Immature natural killer cell (primary cell): Measurements from ENCODE around the gene SLC25A26. TPM values are rescaled to one million over a fixed set of nuclear protein-coding genes. Genes with fewer than 3 reads are reported as not detected.
"Not testable (repeated sequence)": the region's sequence is repeated elsewhere in the genome, so short reads cannot be mapped to it uniquely, and the experiment has no call there.

ENCODE experiments used
- DNase-seq, 3 donors: peaks; one replicate each; pipeline ENCODE4 v3.0.0; 2022; ENCODE audit warnings: mixed read lengths in 1 of 3
- H3K27ac Mint-ChIP-seq, 6 donors: one replicate each; pipeline ENCODE4 v1.8.0; 2020; ENCODE audit warnings: mixed read lengths in 6 of 6, mild to moderate bottlenecking in 5 of 6, inconsistent platforms in 4 of 6, moderate library complexity in 3 of 6
- H3K27me3 Mint-ChIP-seq, 3 donors: one replicate each; pipeline ENCODE4 v1.8.0; 2020 to 2021; ENCODE audit warnings: low read depth in 3 of 3, mild to moderate bottlenecking in 3 of 3, mixed read lengths in 3 of 3, moderate library complexity in 3 of 3, inconsistent platforms in 1 of 3
- H3K36me3 Mint-ChIP-seq, 3 donors: one replicate each; pipeline ENCODE4 v1.8.0; 2020; ENCODE audit warnings: mixed read lengths in 3 of 3, inconsistent platforms in 2 of 3, mild to moderate bottlenecking in 2 of 3
- H3K4me1 Mint-ChIP-seq, 2 donors: one replicate each; pipeline ENCODE4 v1.8.0; 2020; ENCODE audit warnings: inconsistent platforms in 2 of 2, mild to moderate bottlenecking in 2 of 2, mixed read lengths in 2 of 2, moderate library complexity in 1 of 2
- H3K4me3 Mint-ChIP-seq, 5 donors: one replicate each; pipeline ENCODE4 v1.8.0; 2020; ENCODE audit warnings: mild to moderate bottlenecking in 5 of 5, mixed read lengths in 5 of 5, inconsistent platforms in 3 of 5, moderate library complexity in 3 of 5
- H3K9me3 Mint-ChIP-seq, 6 donors: one replicate each; pipeline ENCODE4 v1.8.0; 2020; ENCODE audit warnings: mild to moderate bottlenecking in 6 of 6, mixed read lengths in 6 of 6, inconsistent platforms in 4 of 6, moderate library complexity in 3 of 6
- polyA plus RNA-seq, 3 donors: library from polyadenylated mRNA; unstranded; fragments of 300-500 nt; fragmentation: Illumina TruSeq; gene quantifications; one replicate each; pipeline ENCODE4 v1.2.3, GENCODE V29; 2021

SLC25A26 gene
- polyA plus RNA-seq, 3 donors from 2014 or later: 27.1 to 52.3 (median 43.3) TPM

DNA sequence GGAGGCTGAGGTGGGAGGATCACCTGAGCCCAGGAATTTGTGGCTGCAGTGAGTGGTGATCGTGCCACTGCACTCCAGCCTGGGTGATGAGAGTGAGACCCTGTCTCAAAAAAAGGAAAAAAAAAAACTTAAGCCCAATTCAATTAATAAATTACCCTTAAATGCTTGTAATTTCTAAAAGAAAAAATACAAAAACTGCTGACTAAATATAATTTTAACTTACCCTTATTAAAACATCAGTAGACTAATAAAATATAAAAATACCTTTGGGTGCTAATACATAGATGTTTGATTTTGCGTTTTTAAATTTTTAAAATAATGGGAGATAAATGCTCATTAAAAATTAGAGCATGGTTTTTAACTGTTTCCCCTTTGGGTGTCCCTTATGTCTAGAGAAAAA is 17.5 kb upstream of the SLC25A26 start:
- H3K9me3 Mint-ChIP-seq: no peaks in the 10 kb centered on the region
- H3K4me1 Mint-ChIP-seq: peaks cover 6 to 8% of the 10 kb centered on the region in 2 donors
- H3K27me3 Mint-ChIP-seq: peaks cover 0 to 16% (median 9%) of the 10 kb centered on the region in 3 donors
- no peak overlapping the region for H3K27ac Mint-ChIP-seq
- H3K4me3 Mint-ChIP-seq: no peak overlapping the region
- no peak for DNase-seq
- no peaks in the 10 kb centered on the region for H3K36me3 Mint-ChIP-seq

GRCh38 chr3:66206806-66207205 is 14.0 kb upstream of the SLC25A26 start:
- Mint-ChIP-seq H3K36me3 (no peaks in the 10 kb centered on the region), H3K4me3 (no peak overlapping the region), H3K27me3 (peaks cover 0 to 6% (median 5%) of the 10 kb centered on the region in 3 donors), H3K4me1 (no peaks in the 10 kb centered on the region), H3K27ac (no peak overlapping the region), H3K9me3 (no peaks in the 10 kb centered on the region)
- DNase-seq: no peak

- no peak for DNase-seq
- Mint-ChIP-seq H3K27me3 (peaks cover 0 to 6% (median 5%) of the 10 kb centered on the region in 3 donors), H3K4me3 (no peak overlapping the region), H3K4me1 (no peaks in the 10 kb centered on the region), H3K36me3 (no peaks in the 10 kb centered on the region), H3K9me3 (no peaks in the 10 kb centered on the region), H3K27ac (no peak overlapping the region)
Observed at GRCh38 chr3:66208189-66208588, 12.6 kb upstream of the SLC25A26 start.

DNA sequence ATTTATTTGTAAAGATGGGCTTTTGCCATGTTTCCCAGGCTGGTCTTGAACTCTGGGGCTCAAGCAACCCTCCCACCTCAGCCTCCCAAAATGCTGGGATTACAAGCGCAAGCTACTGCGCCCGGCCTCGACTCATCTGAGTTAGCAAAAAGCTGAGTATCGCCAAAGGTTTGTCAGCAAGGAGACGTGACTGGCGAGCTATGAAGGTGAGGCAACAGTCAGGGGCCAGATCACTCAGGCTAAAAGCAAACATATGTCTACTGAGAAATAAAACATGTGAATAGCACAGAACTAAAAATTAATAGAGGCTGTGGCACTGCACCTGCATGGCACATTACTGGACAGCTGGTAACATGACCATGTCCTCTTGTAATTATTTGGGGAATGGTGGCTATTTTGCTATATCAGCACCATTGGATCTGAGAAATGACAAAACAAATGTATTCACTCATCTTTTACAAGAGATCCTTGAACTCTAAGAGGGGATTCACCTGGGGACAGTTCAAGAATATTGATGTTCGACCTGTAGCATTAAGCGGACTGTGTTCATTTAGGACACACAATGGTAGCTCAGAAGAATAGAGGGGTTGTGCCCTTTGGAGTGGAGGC is 10.0 kb upstream of the SLC25A26 start:
- Mint-ChIP-seq H3K4me1 (no peaks in the 10 kb centered on the region), H3K27ac (no peak overlapping the region), H3K27me3 (peaks cover 5 to 6% (median 6%) of the 10 kb centered on the region in 3 donors), H3K4me3 (no peak overlapping the region), H3K36me3 (no peaks in the 10 kb centered on the region), H3K9me3 (no peaks in the 10 kb centered on the region)
- no peak for DNase-seq

DNA sequence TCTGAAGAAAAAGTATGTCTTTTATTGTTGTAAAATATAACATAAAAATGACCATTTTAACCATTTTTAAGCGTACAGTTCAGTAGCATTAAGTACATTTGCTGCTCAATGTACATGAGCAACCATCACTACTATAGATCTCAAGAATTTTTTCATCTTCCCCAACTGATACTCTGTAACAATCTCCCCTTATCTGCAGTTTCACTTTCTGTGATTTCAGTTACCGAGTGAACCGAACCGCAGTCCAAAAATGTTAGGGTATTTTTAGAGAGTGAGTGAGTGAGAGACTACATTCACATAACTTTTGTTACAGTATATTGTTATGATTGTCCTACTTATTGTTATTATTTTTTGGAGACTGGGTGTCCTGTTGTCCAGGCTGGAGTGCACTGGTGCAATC is 9.0 kb upstream of the SLC25A26 start:
- no peak overlapping the region for H3K4me3 Mint-ChIP-seq
- no peaks in the 10 kb centered on the region for H3K9me3 Mint-ChIP-seq
- H3K36me3 Mint-ChIP-seq: no peaks in the 10 kb centered on the region
- no peaks in the 10 kb centered on the region for H3K4me1 Mint-ChIP-seq
- H3K27me3 Mint-ChIP-seq: peaks cover 6 to 8% (median 6%) of the 10 kb centered on the region in 3 donors
- DNase-seq: no peak
- H3K27ac Mint-ChIP-seq: no peak overlapping the region

GRCh38 chr3:66215106-66215505 is 5.7 kb upstream of the SLC25A26 start:
- H3K27me3 Mint-ChIP-seq: peaks cover 1 to 9% (median 8%) of the 10 kb centered on the region in 3 donors
- no peaks in the 10 kb centered on the region for H3K9me3 Mint-ChIP-seq
- peaks cover 0 to 9% of the 10 kb centered on the region in 2 donors for H3K4me1 Mint-ChIP-seq
- H3K4me3 Mint-ChIP-seq: no peak overlapping the region
- no peaks in the 10 kb centered on the region for H3K36me3 Mint-ChIP-seq
- no peak for DNase-seq
- no peak overlapping the region for H3K27ac Mint-ChIP-seq

DNA sequence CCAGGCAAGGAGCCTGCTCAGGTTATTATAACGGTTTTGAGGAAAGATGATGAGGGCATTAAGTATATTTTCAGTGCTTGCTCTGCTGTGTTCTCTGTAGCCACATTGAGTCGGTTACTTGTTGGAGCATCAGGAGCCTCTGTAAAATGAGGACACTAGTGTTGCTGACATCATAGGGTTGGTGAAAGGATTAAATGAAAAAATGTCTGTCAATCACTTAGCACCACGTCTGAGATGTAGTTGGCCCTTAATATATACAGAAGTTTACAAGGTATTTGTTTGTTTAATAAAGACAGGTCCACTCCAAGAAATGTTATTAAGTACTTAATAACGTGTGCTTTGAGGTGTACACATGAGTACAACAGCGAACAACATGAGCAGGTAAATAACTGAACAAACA is 735 bp upstream of the SLC25A26 start:
- DNase-seq: no peak
- peak overlapping the region in 2 of 6 donors; percentile 87 to 92 for H3K27ac Mint-ChIP-seq
- H3K4me1 Mint-ChIP-seq: peaks cover 15 to 35% of the 10 kb centered on the region in 2 donors
- peaks cover 0 to 4% (median 3%) of the 10 kb centered on the region in 3 donors for H3K36me3 Mint-ChIP-seq
- H3K4me3 Mint-ChIP-seq: peak overlapping the region; percentile 94 to 100 (median 98)
- peaks cover 1 to 7% (median 6%) of the 10 kb centered on the region in 3 donors for H3K27me3 Mint-ChIP-seq
- no peaks in the 10 kb centered on the region for H3K9me3 Mint-ChIP-seq

DNA sequence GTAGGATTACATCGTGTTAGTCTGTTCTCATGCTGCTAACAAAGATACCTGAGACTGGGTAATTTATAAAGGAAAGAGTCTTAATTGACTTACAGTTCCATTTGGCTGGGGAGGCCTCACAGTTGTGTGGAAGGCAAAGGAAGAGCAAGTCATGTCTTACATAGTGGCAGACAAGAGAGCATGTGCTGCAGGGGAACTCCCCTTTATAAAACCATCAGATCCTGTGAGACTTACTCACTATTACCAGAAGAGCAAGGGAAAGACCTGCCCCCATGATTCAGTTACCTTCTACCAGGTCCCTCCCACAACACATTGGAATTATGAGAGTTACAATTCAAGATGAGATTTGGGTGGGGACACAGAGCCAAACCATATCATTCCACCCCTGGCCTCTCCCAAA is 3.4 kb downstream of the SLC25A26 start:
- Mint-ChIP-seq H3K9me3 (no peaks in the 10 kb centered on the region), H3K4me1 (peaks cover 15 to 43% of the 10 kb centered on the region in 2 donors), H3K36me3 (peaks cover 3 to 12% (median 10%) of the 10 kb centered on the region in 3 donors), H3K4me3 (no peak overlapping the region), H3K27ac (peak overlapping the region in 1 of 6 donors; percentile 36), H3K27me3 (peaks cover 2 to 4% (median 3%) of the 10 kb centered on the region in 3 donors)
- DNase-seq: no peak

DNA sequence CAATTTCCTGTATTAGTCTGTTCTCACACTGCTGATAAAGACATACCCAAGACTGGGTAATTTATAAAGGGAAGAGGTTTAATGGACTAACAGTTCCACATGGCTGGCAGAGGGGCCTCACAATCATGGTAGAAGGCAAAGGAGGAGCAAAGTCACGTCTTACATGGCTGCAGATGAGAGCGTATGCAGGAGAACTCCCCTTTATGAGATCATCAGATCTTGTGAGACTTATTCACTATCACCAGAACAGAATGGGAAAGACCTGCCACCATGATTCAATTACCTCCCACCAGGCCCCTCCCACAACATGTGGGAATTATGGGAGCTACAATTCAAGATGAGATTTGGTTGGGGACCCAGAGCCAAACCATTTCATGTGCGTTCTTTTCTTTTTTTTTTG is 5.3 kb downstream of the SLC25A26 start:
- not testable (repeated sequence) for H3K9me3 Mint-ChIP-seq, H3K27ac Mint-ChIP-seq, H3K4me3 Mint-ChIP-seq

DNA sequence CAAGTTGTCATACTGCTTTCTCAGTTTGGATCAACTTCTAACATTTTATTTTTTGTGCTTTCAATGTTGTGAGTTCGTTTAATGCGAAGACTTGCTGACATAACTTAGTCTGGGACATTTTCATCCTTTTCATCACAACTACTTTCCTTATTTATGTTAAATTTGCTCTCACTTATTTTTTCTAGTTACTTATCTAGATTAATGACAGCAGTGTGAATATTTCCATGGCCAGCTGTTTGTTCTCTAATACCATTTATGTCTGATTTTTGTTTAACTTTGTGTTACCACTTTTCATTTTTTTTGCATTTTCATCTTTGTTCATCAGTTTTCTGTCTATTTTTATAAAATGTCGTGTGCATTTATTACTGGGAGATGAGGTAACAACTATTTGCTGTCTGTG is 6.2 kb downstream of the SLC25A26 start:
- peaks cover 0 to 19% of the 10 kb centered on the region in 2 donors for H3K4me1 Mint-ChIP-seq
- H3K36me3 Mint-ChIP-seq: peaks cover 3 to 16% (median 10%) of the 10 kb centered on the region in 3 donors
- DNase-seq: no peak
- H3K4me3 Mint-ChIP-seq: no peak overlapping the region
- no peaks in the 10 kb centered on the region for H3K9me3 Mint-ChIP-seq
- H3K27ac Mint-ChIP-seq: no peak overlapping the region
- H3K27me3 Mint-ChIP-seq: peaks cover 0 to 2% (median 0%) of the 10 kb centered on the region in 3 donors

More for the DNA sequence above, 5.3 kb downstream of the SLC25A26 start:
- H3K27me3 Mint-ChIP-seq, DNase-seq: not testable (repeated sequence)
- Mint-ChIP-seq H3K36me3 (peaks cover 3 to 16% (median 10%) of the 10 kb centered on the region in 3 donors), H3K4me1 (peaks cover 8 to 29% of the 10 kb centered on the region in 2 donors)

DNA sequence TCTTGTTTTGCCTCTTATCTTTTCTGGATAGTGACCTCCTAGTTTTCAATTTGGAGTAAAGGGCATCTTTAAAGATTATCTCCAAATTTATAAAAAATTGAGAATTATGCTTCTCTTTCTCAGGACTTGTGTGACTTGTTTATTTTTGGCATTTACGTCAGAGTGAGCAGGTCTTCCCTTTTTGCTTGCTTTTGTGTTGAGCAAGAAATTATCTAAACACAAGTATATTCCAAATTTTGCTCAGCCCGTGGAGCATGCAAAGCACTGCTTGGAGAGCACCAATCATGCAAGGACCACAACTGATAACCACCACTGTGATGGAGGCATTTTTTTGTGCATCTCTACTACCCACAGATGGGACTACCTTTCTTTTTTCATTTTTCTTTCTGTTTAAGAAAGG is 7.1 kb downstream of the SLC25A26 start:
- Mint-ChIP-seq H3K27ac (no peak overlapping the region), H3K4me1 (peaks cover 0 to 17% of the 10 kb centered on the region in 2 donors), H3K4me3 (no peak overlapping the region), H3K27me3 (peaks cover 0 to 2% (median 0%) of the 10 kb centered on the region in 3 donors), H3K36me3 (peaks cover 3 to 16% (median 10%) of the 10 kb centered on the region in 3 donors), H3K9me3 (no peaks in the 10 kb centered on the region)
- DNase-seq: no peak

DNA sequence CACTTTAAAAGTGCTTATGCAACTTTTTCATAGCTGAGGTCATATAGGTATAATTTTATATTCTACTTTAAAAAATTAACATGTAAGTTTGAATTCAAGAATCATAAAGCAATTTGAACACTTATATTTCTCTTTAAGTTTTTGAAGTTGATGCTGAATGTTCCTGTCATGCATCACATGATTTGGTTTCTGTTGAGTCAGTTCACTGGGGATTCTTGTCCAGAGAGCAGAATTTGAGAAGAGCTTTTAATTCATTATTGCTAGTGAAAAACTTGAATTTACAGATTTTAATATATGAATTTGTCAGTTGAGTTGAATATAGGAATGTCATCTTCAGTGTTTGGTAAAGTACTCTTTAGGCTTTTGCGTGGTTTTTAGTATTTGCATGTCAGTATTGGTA is 7.9 kb downstream of the SLC25A26 start:
- Mint-ChIP-seq H3K27me3 (peaks cover 0 to 2% (median 0%) of the 10 kb centered on the region in 3 donors), H3K36me3 (peaks cover 3 to 16% (median 10%) of the 10 kb centered on the region in 3 donors), H3K4me3 (no peak overlapping the region), H3K9me3 (no peaks in the 10 kb centered on the region), H3K27ac (no peak overlapping the region), H3K4me1 (peaks cover 0 to 12% of the 10 kb centered on the region in 2 donors)
- no peak for DNase-seq

- H3K27me3 Mint-ChIP-seq: peaks cover 0 to 2% (median 0%) of the 10 kb centered on the region in 3 donors
- peaks cover 0 to 16% (median 5%) of the 10 kb centered on the region in 3 donors for H3K36me3 Mint-ChIP-seq
- no peak for DNase-seq
- no peaks in the 10 kb centered on the region for H3K9me3 Mint-ChIP-seq
- no peak overlapping the region for H3K27ac Mint-ChIP-seq
- peaks cover 0 to 12% of the 10 kb centered on the region in 2 donors for H3K4me1 Mint-ChIP-seq
- H3K4me3 Mint-ChIP-seq: no peak overlapping the region
Observed at GRCh38 chr3:66229931-66230330, 9.1 kb downstream of the SLC25A26 start.

GRCh38 chr3:66233033-66233432 is 12.2 kb downstream of the SLC25A26 start:
- Mint-ChIP-seq H3K27ac (no peak overlapping the region), H3K36me3 (peaks cover 4 to 8% (median 6%) of the 10 kb centered on the region in 3 donors)
- no peak for DNase-seq

GRCh38 chr3:66236281-66236680 is 15.5 kb downstream of the SLC25A26 start:
- no peak overlapping the region for H3K4me3 Mint-ChIP-seq
- H3K4me1 Mint-ChIP-seq: peaks cover 5 to 16% of the 10 kb centered on the region in 2 donors
- DNase-seq: no peak
- no peaks in the 10 kb centered on the region for H3K27me3 Mint-ChIP-seq
- H3K27ac Mint-ChIP-seq: no peak overlapping the region
- H3K36me3 Mint-ChIP-seq: peaks cover 20 to 25% (median 20%) of the 10 kb centered on the region in 3 donors
- no peaks in the 10 kb centered on the region for H3K9me3 Mint-ChIP-seq

More at GRCh38 chr3:66233033-66233432, 12.2 kb downstream of the SLC25A26 start:
- peaks cover 2 to 12% of the 10 kb centered on the region in 2 donors for H3K4me1 Mint-ChIP-seq
- H3K9me3 Mint-ChIP-seq: no peaks in the 10 kb centered on the region
- no peaks in the 10 kb centered on the region for H3K27me3 Mint-ChIP-seq
- no peak overlapping the region for H3K4me3 Mint-ChIP-seq
